Stomach (tissue), 9 donors: ENCODE measurements around the gene RNF115. TPM values are rescaled to one million over a fixed set of nuclear protein-coding genes. Genes with fewer than 3 reads are reported as not detected.
"Not testable (repeated sequence)": the region's sequence is repeated elsewhere in the genome, so short reads cannot be mapped to it uniquely, and the experiment has no call there.

Experiments used
- DNase-seq, 2 donors: peaks; one replicate each; pipeline versions ENCODE4 v3.0.0 to v3.0.0-alpha.2; 2013 to 2019
- H3K27ac ChIP-seq, 5 donors: fragments of 200-600 bp in 4 of 5; sonication (generic) in 4 of 5; one replicate each; pipeline ENCODE4 v1.5.1; 2013 to 2019; ENCODE audit warnings: mild to moderate bottlenecking in 1 of 5, moderate library complexity in 1 of 5
- H3K27me3 ChIP-seq, 3 donors: fragments of 200-600 bp; sonication (generic); one replicate each; pipeline ENCODE4 v1.5.1; 2017 to 2019; ENCODE audit warnings: mixed run types in 1 of 3
- H3K36me3 ChIP-seq, 4 donors: fragments of 200-600 bp; sonication (generic); 1 replicate in 3 of 4; 2 replicates in 1 of 4; pipeline ENCODE4 v1.5.1; 2016 to 2019
- H3K4me1 ChIP-seq, 4 donors: fragments of 200-600 bp; sonication (generic); one replicate each; pipeline ENCODE4 v1.5.1; 2016 to 2019
- H3K4me3 ChIP-seq, 4 donors: fragments of 200-600 bp; sonication (generic) in 3 of 4; one replicate each; pipeline ENCODE4 v1.5.1; 2016 to 2019; ENCODE audit warnings: mild to moderate bottlenecking in 1 of 4
- H3K9me3 ChIP-seq, 4 donors: fragments of 200-600 bp; sonication (generic); one replicate each; pipeline ENCODE4 v1.5.1; 2016 to 2019
- CTCF ChIP-seq, 7 experiments: fragments of 450-650 bp in 4 of 7; fragments of 200-600 bp in 3 of 7; sonication (generic) in 3 of 7; IDR thresholded peaks; one replicate each; pipeline ENCODE4 v1.5.1; 2016 to 2019; ENCODE audit warnings: antibody characterized with exemption in 7 of 7, control low read depth in 2 of 7, mild to moderate bottlenecking in 1 of 7
- EP300 ChIP-seq: sonication (generic); formaldehyde crosslinking; IDR thresholded peaks from one replicate; pipeline ENCODE4 v1.6.1; 2017; ENCODE audit warnings: antibody characterized with exemption
- POLR2A ChIP-seq, 4 donors: fragments of 450-650 bp; IDR thresholded peaks; one replicate each; pipeline ENCODE4 v1.6.1; 2016; ENCODE audit warnings: antibody characterized with exemption in 4 of 4, control low read depth in 2 of 4, mild to moderate bottlenecking in 1 of 4, moderate library complexity in 1 of 4
- POLR2AphosphoS5 ChIP-seq, 3 donors: sonication (generic); formaldehyde crosslinking; IDR thresholded peaks; one replicate each; pipeline ENCODE4 v1.6.1; 2016; ENCODE audit warnings: antibody characterized with exemption in 3 of 3
- WGBS, 5 donors: extraction: QIAGEN DNeasy Blood & Tissue Kit in 3 of 5; methylation state at CpG; one replicate each; pipeline versions ENCODE4 v1.1.5 to v1.1.7; 2013 to 2018; 5-methylcytosine and 5-hydroxymethylcytosine counted together
- intact Hi-C: fragments of 100-400 bp; cut with DNase I; formaldehyde crosslinking; loops from one replicate; pipeline ENCODE4 v1.15.1; 2023; ENCODE audit warnings: low total_unique reads
- polyA plus RNA-seq, 3 donors: library from polyadenylated mRNA; stranded (reverse); fragments of 200-250 nt; gene quantifications; one replicate each; pipeline ENCODE4 v1.2.3, GENCODE V29; 2013
- total RNA-seq, 5 donors: library from RNA; depleted of rRNA; stranded (reverse); fragments of >200 nt; gene quantifications; one replicate each; pipeline versions ENCODE4 v1.1.0 to v1.2.3, GENCODE V29; 2014 to 2016
- donor health status: healthy with polysubstance abuse.
- donor health status: Bipolar disorder and iron deficiency.
- donor health status: healthy.

Gene RNF115
- total and polyA plus RNA-seq, 8 donors: 4.8 to 44.1 (median 12.6) TPM

DNA sequence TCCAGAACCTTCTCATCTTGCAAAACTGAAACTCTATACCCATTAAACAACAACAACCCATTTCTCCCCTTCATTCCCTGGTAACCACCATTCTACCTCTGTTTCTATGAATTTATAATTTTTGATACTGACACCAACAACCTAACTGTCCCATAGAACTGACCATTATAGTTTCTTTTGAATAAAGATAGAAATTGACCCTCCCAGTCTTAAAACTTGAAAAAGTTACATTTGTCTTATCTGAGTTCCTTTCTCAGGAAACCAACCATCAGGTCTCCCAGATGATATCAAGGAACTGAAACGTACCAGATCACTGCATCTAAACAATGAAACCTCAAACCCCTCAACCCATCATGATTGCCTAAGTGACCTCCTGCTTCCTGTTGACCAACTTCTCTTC, 27.1 kb downstream of the RNF115 start:
- intact Hi-C loops: no loop called here
- 0 to 85% (median 51%) methylated on average over 1 of the region's 1 CpG for WGBS, 5 donors
- no peak overlapping the region for H3K27ac ChIP-seq
- H3K9me3 ChIP-seq: peaks cover 0 to 13% (median 5%) of the 10 kb centered on the region in 4 donors
- TF ChIP-seq POLR2AphosphoS5 (IDR thresholded peaks at IDR 0.05) (no peak), POLR2A (IDR thresholded peaks at IDR 0.05) (no peak), CTCF (IDR thresholded peaks at IDR 0.05) (no peak), EP300 (no peak)
- DNase-seq: no peak
- no peak overlapping the region for H3K4me3 ChIP-seq
- no peaks in the 10 kb centered on the region for H3K27me3 ChIP-seq
- peaks cover 0 to 16% (median 13%) of the 10 kb centered on the region in 4 donors for H3K36me3 ChIP-seq
- peaks cover 0 to 4% (median 0%) of the 10 kb centered on the region in 4 donors for H3K4me1 ChIP-seq

DNA sequence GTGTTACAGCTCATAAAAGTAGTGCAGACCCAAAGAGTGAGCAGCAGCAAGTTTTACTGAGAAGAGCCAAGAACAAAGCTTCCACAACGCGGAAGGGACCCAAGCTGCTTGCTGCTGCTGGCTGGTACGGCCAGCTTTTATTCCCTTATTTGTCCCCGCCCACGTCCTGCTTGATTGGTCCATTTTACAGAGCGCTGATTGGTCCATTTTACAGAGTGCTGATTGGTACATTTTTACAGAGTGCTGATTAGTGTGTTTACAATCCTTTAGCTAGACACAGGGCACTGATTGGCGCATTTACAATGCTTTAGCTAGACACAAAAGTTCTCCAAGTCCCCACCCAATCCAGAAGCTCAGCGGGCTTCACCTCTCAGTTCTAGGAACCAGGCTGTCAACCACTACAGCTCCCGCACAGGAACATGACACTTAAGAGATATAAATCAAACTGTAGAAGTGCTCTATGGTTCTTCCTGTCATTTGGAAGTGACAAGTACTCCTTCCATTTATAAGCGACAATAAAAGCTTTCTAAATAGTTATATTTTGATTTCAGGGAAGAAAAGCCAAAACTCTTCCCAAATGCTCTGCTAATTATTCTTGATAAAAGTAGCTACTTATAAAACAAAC, 28.5 kb downstream of the RNF115 start:
- WGBS, 5 donors: 90 to 96% (median 91%) methylated on average over 10 of the region's 10 CpGs
- no peak for TF ChIP-seq CTCF (IDR thresholded peaks at IDR 0.05)
- H3K27me3 ChIP-seq: no peaks in the 10 kb centered on the region
- H3K4me1 ChIP-seq: no peaks in the 10 kb centered on the region
- intact Hi-C loops: no loop called here
- no peak overlapping the region for H3K4me3 ChIP-seq
- no peak for DNase-seq
- peaks cover 0 to 16% (median 13%) of the 10 kb centered on the region in 4 donors for H3K36me3 ChIP-seq
- H3K9me3 ChIP-seq: peaks cover 0 to 13% (median 5%) of the 10 kb centered on the region in 4 donors
- no peak overlapping the region for H3K27ac ChIP-seq

DNA sequence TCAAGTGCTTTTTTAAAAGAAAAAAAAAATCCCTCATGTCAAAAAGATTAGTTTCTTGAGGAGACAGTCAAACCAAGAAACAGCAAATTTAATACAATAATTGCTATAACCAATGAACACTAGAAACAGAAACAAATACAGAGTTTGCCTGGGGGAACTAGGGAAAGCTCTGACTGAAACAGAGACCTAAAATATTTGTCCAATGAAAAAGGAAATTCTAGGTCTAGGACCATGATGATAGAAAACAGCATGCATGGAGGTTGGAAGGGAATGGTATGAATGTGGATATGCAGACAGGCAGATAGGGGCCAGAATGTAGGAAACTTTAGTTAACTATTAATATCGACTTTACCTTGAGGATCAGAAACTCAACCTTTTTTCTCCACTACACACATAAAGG, 31.4 kb downstream of the RNF115 start:
- Histone ChIP-seq H3K36me3 (peaks cover 0 to 28% (median 24%) of the 10 kb centered on the region in 4 donors), H3K9me3 (peaks cover 0 to 13% (median 4%) of the 10 kb centered on the region in 4 donors), H3K27ac (no peak overlapping the region), H3K4me1 (no peaks in the 10 kb centered on the region), H3K27me3 (no peaks in the 10 kb centered on the region), H3K4me3 (no peak overlapping the region)
- WGBS, 5 donors: 78 to 90% (median 88%) methylated on average over 1 of the region's 1 CpG
- no peak for DNase-seq
- intact Hi-C loops: no loop called here
- no peak for TF ChIP-seq POLR2AphosphoS5 (IDR thresholded peaks at IDR 0.05)

GRCh38 chr1:145791860-145792259, 32.0 kb downstream of the RNF115 start:
- H3K36me3 ChIP-seq: peaks cover 0 to 32% (median 26%) of the 10 kb centered on the region in 4 donors
- H3K9me3 ChIP-seq, H3K4me3 ChIP-seq, intact Hi-C loops, DNase-seq, H3K4me1 ChIP-seq, H3K27me3 ChIP-seq, H3K27ac ChIP-seq: not testable (repeated sequence)
- WGBS, 5 donors: 36 to 62% (median 44%) methylated on average over 2 of the region's 2 CpGs

DNA sequence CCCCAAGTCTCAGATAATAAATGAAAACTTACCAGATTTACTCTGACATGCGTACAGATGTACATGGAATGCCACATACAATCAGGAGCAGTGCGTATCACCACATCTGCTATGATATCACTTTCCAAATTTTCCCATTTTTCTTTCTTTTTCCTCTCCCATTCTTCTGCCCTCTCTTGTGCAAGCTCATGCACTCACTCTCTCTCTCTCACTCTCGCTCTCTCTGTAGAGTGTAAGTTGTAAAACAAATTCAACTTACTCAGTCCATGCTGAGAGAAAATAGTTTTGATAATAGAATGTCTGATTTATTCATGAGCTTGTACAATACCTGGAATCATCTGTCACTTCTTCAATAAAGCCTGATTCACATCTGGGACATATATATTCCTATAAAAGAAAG, 35.3 kb downstream of the RNF115 start:
- no peak overlapping the region for H3K27ac ChIP-seq
- H3K4me3 ChIP-seq: no peak overlapping the region
- intact Hi-C loops: no loop called here
- peaks cover 8 to 32% (median 20%) of the 10 kb centered on the region in 4 donors for H3K4me1 ChIP-seq
- no peaks in the 10 kb centered on the region for H3K9me3 ChIP-seq
- peaks cover 0 to 29% (median 22%) of the 10 kb centered on the region in 4 donors for H3K36me3 ChIP-seq
- H3K27me3 ChIP-seq: no peaks in the 10 kb centered on the region
- no peak for DNase-seq
- 93 to 98% (median 97%) methylated on average over 3 of the region's 3 CpGs for WGBS, 5 donors
- TF ChIP-seq EP300: no peak
- TF ChIP-seq CTCF (IDR thresholded peaks at IDR 0.05): no peak
- no peak for TF ChIP-seq POLR2AphosphoS5 (IDR thresholded peaks at IDR 0.05)
- no peak for TF ChIP-seq POLR2A (IDR thresholded peaks at IDR 0.05)
